Measurements from ENCODE around the gene DLG2.
"Not testable (repeated sequence)": the region's sequence is repeated elsewhere in the genome, so short reads cannot be mapped to it uniquely, and the experiment has no call there.

The DLG2 gene

GRCh38 chr11:83599066-83599465 lies 2028.1 kb downstream of the DLG2 start:
- no peak overlapping the region for H3K4me3 ChIP-seq (ENCODE audit: low read depth, low read length)

- not testable (repeated sequence) for H3K4me3 ChIP-seq (ENCODE audit: low read depth, low read length)
These were observed 2039.3 kb downstream of the DLG2 start for GRCh38 chr11:83587797-83588196.

GRCh38 chr11:83583757-83584366 lies 2043.3 kb downstream of the DLG2 start:
- H3K4me3 ChIP-seq (ENCODE audit: low read depth, low read length): no peak overlapping the region

GRCh38 chr11:83574519-83574918 lies 2052.6 kb downstream of the DLG2 start:
- no peak overlapping the region for H3K4me3 ChIP-seq (ENCODE audit: low read depth, low read length)

GRCh38 chr11:83572581-83573496 lies 2054.3 kb downstream of the DLG2 start:
- H3K4me3 ChIP-seq (ENCODE audit: low read depth, low read length): no peak overlapping the region

GRCh38 chr11:83571302-83571701 lies 2055.8 kb downstream of the DLG2 start:
- H3K4me3 ChIP-seq (ENCODE audit: low read depth, low read length): no peak overlapping the region

- H3K4me3 ChIP-seq (ENCODE audit: low read depth, low read length): no peak overlapping the region
These were observed 2057.9 kb downstream of the DLG2 start for GRCh38 chr11:83569134-83569805.

GRCh38 chr11:83568516-83568915 lies 2058.6 kb downstream of the DLG2 start:
- no peak overlapping the region for H3K4me3 ChIP-seq (ENCODE audit: low read depth, low read length)

- no peak overlapping the region for H3K4me3 ChIP-seq (ENCODE audit: low read depth, low read length)
These were observed 2060.2 kb downstream of the DLG2 start for GRCh38 chr11:83566950-83567349.

- H3K4me3 ChIP-seq (ENCODE audit: low read depth, low read length): no peak overlapping the region
These were observed 2062.3 kb downstream of the DLG2 start for GRCh38 chr11:83564870-83565269.

GRCh38 chr11:83558281-83558680 lies 2068.9 kb downstream of the DLG2 start:
- H3K4me3 ChIP-seq (ENCODE audit: low read depth, low read length): no peak overlapping the region

- H3K4me3 ChIP-seq (ENCODE audit: low read depth, low read length): no peak overlapping the region
These were observed 2069.5 kb downstream of the DLG2 start for GRCh38 chr11:83557653-83558052.

GRCh38 chr11:83554876-83555275 lies 2072.3 kb downstream of the DLG2 start:
- H3K4me3 ChIP-seq (ENCODE audit: low read depth, low read length): no peak overlapping the region

GRCh38 chr11:83549984-83550667 lies 2077.0 kb downstream of the DLG2 start:
- H3K4me3 ChIP-seq (ENCODE audit: low read depth, low read length): no peak overlapping the region

- no peak overlapping the region for H3K4me3 ChIP-seq (ENCODE audit: low read depth, low read length)
These were observed 2080.8 kb downstream of the DLG2 start for GRCh38 chr11:83546368-83546767.

GRCh38 chr11:83545494-83546260 lies 2081.5 kb downstream of the DLG2 start:
- no peak overlapping the region for H3K4me3 ChIP-seq (ENCODE audit: low read depth, low read length)

GRCh38 chr11:83544846-83545245 lies 2082.3 kb downstream of the DLG2 start:
- H3K4me3 ChIP-seq (ENCODE audit: low read depth, low read length): no peak overlapping the region

GRCh38 chr11:83543706-83544439 lies 2083.3 kb downstream of the DLG2 start:
- no peak overlapping the region for H3K4me3 ChIP-seq (ENCODE audit: low read depth, low read length)

- no peak overlapping the region for H3K4me3 ChIP-seq (ENCODE audit: low read depth, low read length)
These were observed 2084.3 kb downstream of the DLG2 start for GRCh38 chr11:83542861-83543260.

GRCh38 chr11:83540728-83541127 lies 2086.4 kb downstream of the DLG2 start:
- H3K4me3 ChIP-seq (ENCODE audit: low read depth, low read length): no peak overlapping the region
